HG02840 (cell line): Measurements from ENCODE around the gene SUGP2.

Experiments
- ATAC-seq: cut with Tn5 transposase; IDR thresholded peaks from one replicate; pipeline ENCODE4 v1.9.1; 2021; ENCODE audit warnings: mild to moderate bottlenecking, moderate library complexity, moderate number of reproducible peaks; ENCODE audit not compliant: unreplicated experiment, low FRiP score

Gene SUGP2

GRCh38 chr19:19033426-19034203 lies at the start of gene SUGP2, which contains the start of gene ARMC6:
SUGP2 (minus strand) TSS chr19:19033517; CDS start chr19:19031071, 2,446 bp downstream.
ARMC6 (plus strand) TSS chr19:19033603; CDS start chr19:19034210, 607 bp downstream.
- ATAC-seq: peak; percentile 77

DNA sequence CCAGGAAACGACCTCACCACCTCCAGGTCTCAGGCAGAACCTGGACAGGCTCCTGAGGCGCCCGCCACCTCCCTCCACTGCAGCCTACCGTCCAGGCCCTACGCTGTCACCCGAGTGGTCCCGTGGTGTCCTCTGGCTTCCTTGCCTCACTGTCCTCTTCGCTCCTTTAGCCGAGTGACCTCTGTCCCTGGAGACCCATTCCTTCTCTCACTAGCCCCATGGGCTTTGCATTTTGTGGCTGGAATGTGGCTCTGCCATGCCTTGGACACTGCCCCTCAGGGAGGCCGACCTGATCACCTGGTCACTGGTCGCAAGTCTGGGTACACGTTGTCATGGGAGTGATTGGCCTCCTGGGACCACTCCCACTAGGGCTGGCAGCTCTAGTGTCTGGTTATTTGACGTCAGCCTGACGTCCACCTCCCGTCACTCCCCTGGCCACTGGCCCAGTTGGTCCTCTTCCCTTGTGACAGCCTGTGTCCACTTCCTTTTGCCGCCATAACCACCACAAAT lies 48.4 kb upstream of the SUGP2 start:
- no peak for ATAC-seq

GRCh38 chr19:19079571-19079970 lies 46.3 kb upstream of the SUGP2 start:
- no peak for ATAC-seq

DNA sequence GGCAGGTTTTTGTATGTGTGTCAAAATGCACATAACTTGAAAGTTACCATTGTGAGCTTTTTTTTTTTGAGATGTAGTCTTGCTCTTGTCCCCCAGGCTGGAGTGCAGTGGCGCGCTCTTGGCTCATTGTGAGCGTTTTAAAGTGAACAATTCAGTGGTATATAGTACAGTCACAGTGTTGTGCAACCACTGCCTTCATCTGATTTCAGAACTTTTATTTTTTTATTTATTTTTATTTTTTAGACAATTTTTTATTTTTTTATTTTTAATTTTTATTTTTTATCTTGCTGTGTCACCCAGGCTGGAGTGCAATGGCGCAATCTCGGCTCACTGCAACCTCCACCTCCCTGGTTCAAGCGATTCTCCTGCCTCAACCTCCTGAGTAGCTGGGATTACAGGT lies 45.5 kb upstream of the SUGP2 start:
- no peak for ATAC-seq

DNA sequence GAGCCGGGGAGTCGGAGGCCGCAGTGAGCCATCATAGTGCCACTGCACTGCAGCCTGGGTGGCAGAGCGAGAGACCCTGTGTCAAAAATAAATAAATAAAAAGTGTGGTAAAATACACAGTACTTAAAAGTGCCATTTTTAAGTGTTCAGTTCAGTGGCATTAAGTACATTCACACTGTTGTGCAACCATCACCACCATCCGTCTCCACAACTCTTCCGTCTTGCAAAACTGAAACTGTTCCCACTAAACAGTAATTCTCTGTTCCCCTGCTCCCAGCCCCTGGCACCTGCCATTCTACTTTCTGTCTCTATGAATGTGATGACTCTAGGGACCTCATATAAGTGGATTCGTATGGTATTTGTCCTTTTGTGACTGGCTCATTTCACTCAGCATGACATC lies 43.8 kb upstream of the SUGP2 start:
- ATAC-seq: no peak

DNA sequence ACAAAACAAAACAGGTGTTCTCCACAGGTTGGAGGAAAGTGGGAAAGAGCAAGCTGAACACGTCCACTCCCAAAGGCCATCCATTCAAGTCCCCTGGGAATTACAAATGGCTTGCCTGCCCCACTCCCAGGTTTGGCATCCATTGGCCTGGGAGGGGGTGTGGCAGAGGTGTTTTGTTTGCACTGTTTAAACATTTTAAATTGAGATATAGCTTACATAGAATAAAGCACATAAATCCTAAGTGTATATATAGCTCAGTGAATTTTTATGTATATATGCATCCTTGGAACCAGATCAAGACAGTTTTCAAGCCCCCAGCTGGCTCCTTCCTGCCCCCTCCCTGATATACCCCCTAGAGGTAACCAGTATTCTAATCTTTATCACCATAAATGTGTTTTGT lies 43.2 kb upstream of the SUGP2 start:
- ATAC-seq: no peak

DNA sequence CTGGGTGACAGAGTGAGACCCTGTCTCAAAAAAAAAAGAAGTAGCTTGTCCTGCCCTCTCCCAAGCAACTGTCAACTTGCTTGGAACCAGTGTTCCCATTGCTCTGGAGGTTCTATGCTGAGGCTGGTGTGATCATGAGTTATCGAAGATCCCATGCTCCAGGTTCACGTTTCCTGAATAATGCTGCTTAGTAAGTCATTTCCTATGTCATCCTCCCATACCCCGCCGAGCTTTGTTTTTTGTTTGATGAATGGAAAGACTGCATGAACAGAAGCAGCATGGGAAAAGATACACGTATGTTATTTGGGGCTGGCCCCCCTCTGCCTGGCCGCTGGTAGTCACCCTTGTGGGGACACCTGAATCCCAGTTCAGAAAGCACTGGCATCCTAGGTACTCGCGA lies 41.8 kb upstream of the SUGP2 start:
- no peak for ATAC-seq

- ATAC-seq: no peak
Observed at GRCh38 chr19:19074196-19074882, 41.0 kb upstream of the SUGP2 start.

- no peak for ATAC-seq
Observed at GRCh38 chr19:19071897-19072296, 38.6 kb upstream of the SUGP2 start.

GRCh38 chr19:19068659-19069654 lies 35.6 kb upstream of the SUGP2 start:
- no peak for ATAC-seq

- no peak for ATAC-seq
Observed at GRCh38 chr19:19067276-19068072, 34.2 kb upstream of the SUGP2 start.

DNA sequence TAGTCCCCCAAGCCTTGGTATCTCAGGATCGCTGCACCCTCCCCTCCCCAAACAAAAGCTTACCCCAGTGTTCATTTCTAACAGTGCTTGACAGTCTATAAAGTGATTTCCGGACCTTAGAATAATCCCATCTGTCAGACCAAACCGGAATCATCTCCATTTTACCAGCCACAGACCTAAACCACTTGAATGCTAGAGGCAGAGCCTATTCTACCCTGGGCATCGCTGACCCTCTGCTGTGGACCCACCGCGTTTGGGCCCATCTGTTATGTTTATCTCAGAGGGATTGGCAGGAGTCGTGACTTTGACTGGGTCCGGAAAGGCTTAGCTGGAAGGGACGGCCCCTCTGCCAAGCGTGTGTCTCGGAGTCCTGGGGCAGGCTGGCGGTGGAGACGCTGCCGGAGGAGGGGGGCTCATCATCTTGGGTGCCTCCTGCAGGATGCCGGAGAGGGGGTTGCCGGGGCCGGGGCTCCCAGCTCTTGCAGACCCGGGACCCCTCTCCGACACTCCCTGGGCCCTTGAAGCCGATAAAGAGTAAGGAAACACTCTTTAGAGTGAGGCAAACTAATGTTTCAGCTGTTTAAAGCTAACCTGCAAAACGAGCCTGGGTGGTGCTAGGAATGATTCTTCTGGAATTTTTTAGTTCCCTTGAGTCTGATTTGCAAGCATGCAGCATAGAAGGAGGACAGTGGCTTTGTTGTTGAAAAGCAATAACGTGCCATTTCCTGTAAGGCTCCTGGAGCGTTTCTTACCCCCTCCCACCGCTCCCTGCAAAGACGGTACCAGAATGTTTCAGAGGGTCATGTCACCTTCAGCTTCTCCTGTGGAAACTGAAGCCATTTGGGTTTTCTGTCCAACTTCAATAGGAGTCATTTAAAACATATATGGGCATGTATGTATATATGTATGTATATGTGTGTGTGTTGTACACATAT lies 31.8 kb upstream of the SUGP2 start:
- no peak for ATAC-seq

DNA sequence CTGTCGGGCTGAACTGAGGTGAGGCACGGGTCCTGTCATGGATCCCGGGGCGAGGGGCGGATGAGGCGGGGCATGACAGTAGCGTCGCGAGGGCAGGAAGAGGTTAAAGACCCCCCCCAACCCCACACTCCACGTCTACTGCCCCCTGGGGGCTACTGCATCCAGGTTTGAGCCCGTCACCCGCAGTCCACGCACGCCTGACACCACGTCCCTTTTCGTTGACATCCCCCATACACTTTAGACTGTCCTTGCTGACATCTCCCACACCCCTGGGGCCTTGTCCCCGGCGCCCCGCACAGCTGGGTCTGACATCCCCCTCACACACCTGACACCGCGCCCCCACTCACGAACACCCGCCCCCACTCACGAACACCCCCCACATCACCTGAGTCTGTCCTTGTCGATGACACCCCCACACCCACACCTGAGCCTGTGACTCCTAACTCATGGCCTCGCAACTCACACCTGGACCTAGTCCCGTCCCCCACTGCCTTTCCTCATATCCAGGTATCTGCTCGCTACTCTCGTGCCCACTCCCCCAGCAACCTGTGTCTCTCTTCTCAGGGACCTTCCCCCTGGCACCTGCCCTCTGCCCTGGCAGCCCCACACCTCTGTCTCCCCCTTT lies 30.9 kb upstream of the SUGP2 start:
- peak; percentile 16 for ATAC-seq

DNA sequence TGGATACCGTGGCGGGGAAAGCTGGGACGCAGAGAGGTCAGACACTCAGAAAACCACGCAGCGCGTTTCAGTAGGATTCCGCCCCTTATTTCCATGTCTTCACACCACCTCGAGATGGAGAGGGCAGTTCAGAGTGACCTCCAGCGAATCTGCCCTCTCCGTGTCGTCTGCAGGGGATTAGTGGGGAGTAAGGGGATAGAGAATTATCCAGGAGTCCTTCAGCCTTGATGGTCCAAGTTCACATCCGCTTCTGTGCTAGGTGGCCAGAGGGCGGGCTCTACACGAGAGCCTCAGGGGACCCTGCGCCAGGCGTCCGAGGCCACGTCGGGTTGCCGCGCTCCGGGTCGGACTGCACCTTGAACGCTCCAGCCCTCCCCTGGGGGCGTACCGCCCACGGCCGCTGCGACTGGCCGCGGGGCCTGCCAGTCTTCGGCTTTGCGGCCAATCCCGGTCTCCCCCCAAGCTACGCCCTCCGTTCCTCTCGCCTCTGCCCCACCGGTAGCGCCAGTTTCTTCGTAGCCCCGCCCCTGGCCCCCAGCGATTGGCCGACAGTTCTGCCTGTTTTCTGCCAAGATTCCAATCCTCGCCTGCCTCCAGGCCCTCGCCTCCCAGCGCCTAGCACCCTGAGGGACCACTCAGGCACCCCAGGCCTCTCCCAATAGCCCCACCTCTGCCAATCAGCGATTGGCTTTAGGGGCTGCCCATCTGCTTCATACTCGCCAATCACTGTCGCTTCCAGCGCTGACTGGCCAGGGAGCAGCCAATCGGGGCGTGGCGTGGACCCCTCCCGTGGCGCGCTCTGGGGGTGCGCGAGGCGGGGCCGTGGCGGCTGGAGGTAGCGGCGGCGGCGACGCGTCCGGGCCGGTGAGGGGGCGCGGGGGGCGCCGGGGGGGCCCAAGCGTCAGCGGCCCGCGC lies 30.1 kb upstream of the SUGP2 start, which contains the start of gene SLC25A42:
Gene SLC25A42, plus strand, starts transcription at position 812 of the 915 bp plus-strand sequence. CDS start 32,131 bp downstream, outside the sequence.
- peak; percentile 93 for ATAC-seq

- no peak for ATAC-seq
Observed at GRCh38 chr19:19062454-19063182, 29.3 kb upstream of the SUGP2 start.

DNA sequence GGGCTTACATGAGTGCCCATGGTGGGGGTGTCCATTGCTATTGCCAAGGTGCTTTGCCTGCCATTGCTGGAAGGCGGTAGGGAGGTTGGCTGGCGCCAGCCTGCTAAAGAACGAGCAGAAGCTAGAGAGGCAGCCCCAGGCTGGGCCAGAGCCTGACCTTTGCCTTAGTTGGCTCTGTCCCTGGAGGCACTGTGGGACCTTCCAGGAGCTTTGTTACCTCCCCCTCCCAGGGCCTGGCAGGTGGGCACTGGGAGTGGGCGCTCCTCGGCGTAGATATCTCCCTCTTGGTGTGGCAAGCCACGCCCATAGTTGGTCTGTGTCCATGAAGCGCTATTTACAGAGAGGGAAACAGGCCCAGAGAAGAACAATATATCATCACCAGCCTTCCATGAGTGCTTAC lies 28.2 kb upstream of the SUGP2 start:
- no peak for ATAC-seq
